PC-3 (cell line): Measurements from ENCODE around the gene TYRO3. TPM values are rescaled to one million over a fixed set of nuclear protein-coding genes. Genes with fewer than 3 reads are reported as not detected.

ENCODE experiments used
- ATAC-seq: fragments of 200-7000 bp; cut with Tn5 transposase; 2 replicates; pipeline ENCODE4 v1.9.1; 2020; ENCODE audit warnings: mild to moderate bottlenecking, moderate library complexity
- BruUV-seq: library from RNA; stranded (reverse); fragments of 400-500 nt; replicated peaks from 2 replicates; lab custom pipeline; 2021; lab: Mats Ljungman, UMichigan
- CTCF ChIA-PET: fragments of 300-600 bp; sonication (Branson Sonifier 250); formaldehyde crosslinking; loops from one replicate; lab custom pipeline; 2022; ENCODE audit warnings: antibody characterized with exemption; lab: Charles Lee
- POLR2A ChIA-PET: fragments of 300-600 bp; sonication (Branson Sonifier 250); formaldehyde crosslinking; loops from one replicate; lab custom pipeline; 2022; ENCODE audit warnings: antibody characterized with exemption; ENCODE audit not compliant: unreplicated experiment; lab: Charles Lee
- DNase-seq: peaks from one replicate; pipeline ENCODE4 v3.0.0-alpha.2; 2015
- H2AFZ ChIP-seq: fragments of 300-600 bp; sonication (generic); 2 replicates; pipeline ENCODE4 v1.6.0; 2016; ENCODE audit warnings: antibody characterized with exemption, low read length
- H3F3A ChIP-seq: fragments of 300-600 bp; sonication (generic); one replicate; pipeline ENCODE4 v1.6.0; 2017; ENCODE audit warnings: antibody characterized with exemption, low read length, control low read depth, mild to moderate bottlenecking; ENCODE audit not compliant: unreplicated experiment
- H3K27ac ChIP-seq: fragments of 300-600 bp; sonication (generic); 2 replicates; pipeline ENCODE4 v1.5.1; 2016; ENCODE audit warnings: mild to moderate bottlenecking, low read length
- H3K27me3 ChIP-seq: fragments of 300-600 bp; sonication (generic); 2 replicates; pipeline ENCODE4 v1.6.1; 2016; ENCODE audit warnings: low read length, mixed read lengths
- H3K36me3 ChIP-seq: fragments of 300-600 bp; sonication (generic); 2 replicates; pipeline ENCODE4 v1.6.1; 2016; ENCODE audit warnings: low read depth, mixed run types, low read length, mixed read lengths
- H3K4me1 ChIP-seq: fragments of 300-600 bp; sonication (generic); 2 replicates; pipeline ENCODE4 v1.5.1; 2016; ENCODE audit warnings: low read length; ENCODE audit not compliant: insufficient read depth
- H3K4me2 ChIP-seq: fragments of 300-600 bp; sonication (generic); 2 replicates; pipeline ENCODE4 v1.6.0; 2016; ENCODE audit warnings: low read length
- H3K4me3 ChIP-seq: fragments of 300-600 bp; sonication (generic); 2 replicates; pipeline ENCODE4 v1.5.1; 2016; ENCODE audit warnings: mild to moderate bottlenecking, low read length, mixed read lengths
- H3K79me2 ChIP-seq: fragments of 300-600 bp; sonication (generic); 2 replicates; pipeline ENCODE4 v1.6.1; 2017; ENCODE audit warnings: low read length, mixed read lengths
- H3K9ac ChIP-seq: fragments of 300-600 bp; sonication (generic); 2 replicates; pipeline ENCODE4 v1.6.0; 2016; ENCODE audit warnings: mild to moderate bottlenecking, low read length
- H3K9me2 ChIP-seq: fragments of 300-600 bp; sonication (generic); replicated peaks from 2 replicates; pipeline ENCODE4 v1.6.1; 2016; ENCODE audit warnings: mixed run types, low read length, mixed read lengths
- H3K9me3 ChIP-seq: fragments of 300-600 bp; sonication (generic); 2 replicates; pipeline ENCODE4 v1.6.1; 2016; ENCODE audit warnings: low read length, mixed read lengths
- H4K20me1 ChIP-seq: fragments of 300-600 bp; sonication (generic); 2 replicates; pipeline ENCODE4 v1.6.1; 2016; ENCODE audit warnings: low read length, mixed read lengths
- EZH2 ChIP-seq: fragments of 300-600 bp; sonication (generic); IDR thresholded peaks from one replicate; pipeline ENCODE4 v1.6.1; 2017; ENCODE audit warnings: antibody characterized with exemption, mild to moderate bottlenecking, low read length; ENCODE audit not compliant: unreplicated experiment
- EZH2phosphoT487 ChIP-seq: fragments of 300-600 bp; sonication (generic); IDR thresholded peaks from 2 replicates; pipeline ENCODE4 v1.6.1; 2018; ENCODE audit warnings: mild to moderate bottlenecking, antibody characterized with exemption, low read length, borderline replicate concordance
- intact Hi-C: fragments of 100-400 bp; cut with micrococcal nuclease; formaldehyde crosslinking; loops from 2 replicates; pipeline ENCODE4 v1.9.0; 2023
- total RNA-seq: library from RNA; depleted of rRNA; stranded (reverse); fragments of >200 nt; gene quantifications from 2 replicates; pipeline ENCODE4 v1.2.3, GENCODE V29; 2014
- TF ChIP-seq, protein P1 (sequence below): fragments of 300-600 bp; sonication (generic); conservative IDR thresholded peaks from 2 replicates; pipeline ENCODE4 v1.5.1; 2017; ENCODE audit warnings: antibody characterized with exemption, low read depth, mild to moderate bottlenecking, low read length

The TYRO3 gene
- total RNA-seq, 1 experiment from 2014 or later = 23.5 TPM

DNA sequence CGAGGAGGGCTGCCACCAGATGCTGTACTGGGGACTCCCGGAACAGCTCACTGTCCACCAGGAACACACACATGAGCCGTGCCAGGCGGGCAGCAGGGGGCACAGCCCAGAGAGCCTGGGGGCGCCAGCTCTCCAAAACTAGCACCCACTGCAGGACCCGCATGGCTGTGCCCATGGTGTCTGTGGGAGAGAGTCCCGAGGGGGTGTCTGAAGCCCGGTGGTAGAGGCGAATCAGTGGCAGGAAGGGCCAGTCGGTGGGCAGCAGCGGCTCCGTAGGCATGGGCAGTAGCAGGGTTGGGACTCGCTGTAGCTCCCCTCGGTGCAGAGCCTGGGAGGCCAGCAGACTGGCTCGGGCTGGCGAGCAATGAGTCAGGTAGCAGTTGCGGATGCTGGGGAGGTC, 38.4 kb upstream of the TYRO3 start:
- H4K20me1 ChIP-seq = no peaks in the 10 kb centered on the region
- no TSS peak for BruUV-seq
- no peaks in the 10 kb centered on the region for H3K9me3 ChIP-seq
- no peak overlapping the region for H3K27ac ChIP-seq
- H3K36me3 ChIP-seq = no peaks in the 10 kb centered on the region
- H3F3A ChIP-seq = no peaks in the 10 kb centered on the region
- no peaks in the 10 kb centered on the region for H3K4me1 ChIP-seq
- ChIA-PET POLR2A (no interaction called here), CTCF (no interaction called here)
- no peaks in the 10 kb centered on the region for H3K9me2 ChIP-seq
- intact Hi-C loops = no loop called here
- no peak overlapping the region for H3K4me2 ChIP-seq
- no peak overlapping the region for H3K9ac ChIP-seq
- no peak overlapping the region for H3K4me3 ChIP-seq
- ATAC-seq (no peak), DNase-seq (no peak)
- H3K79me2 ChIP-seq = no peaks in the 10 kb centered on the region
- H3K27me3 ChIP-seq = no peaks in the 10 kb centered on the region
- no peak overlapping the region for H2AFZ ChIP-seq
- TF ChIP-seq, protein P1, sequence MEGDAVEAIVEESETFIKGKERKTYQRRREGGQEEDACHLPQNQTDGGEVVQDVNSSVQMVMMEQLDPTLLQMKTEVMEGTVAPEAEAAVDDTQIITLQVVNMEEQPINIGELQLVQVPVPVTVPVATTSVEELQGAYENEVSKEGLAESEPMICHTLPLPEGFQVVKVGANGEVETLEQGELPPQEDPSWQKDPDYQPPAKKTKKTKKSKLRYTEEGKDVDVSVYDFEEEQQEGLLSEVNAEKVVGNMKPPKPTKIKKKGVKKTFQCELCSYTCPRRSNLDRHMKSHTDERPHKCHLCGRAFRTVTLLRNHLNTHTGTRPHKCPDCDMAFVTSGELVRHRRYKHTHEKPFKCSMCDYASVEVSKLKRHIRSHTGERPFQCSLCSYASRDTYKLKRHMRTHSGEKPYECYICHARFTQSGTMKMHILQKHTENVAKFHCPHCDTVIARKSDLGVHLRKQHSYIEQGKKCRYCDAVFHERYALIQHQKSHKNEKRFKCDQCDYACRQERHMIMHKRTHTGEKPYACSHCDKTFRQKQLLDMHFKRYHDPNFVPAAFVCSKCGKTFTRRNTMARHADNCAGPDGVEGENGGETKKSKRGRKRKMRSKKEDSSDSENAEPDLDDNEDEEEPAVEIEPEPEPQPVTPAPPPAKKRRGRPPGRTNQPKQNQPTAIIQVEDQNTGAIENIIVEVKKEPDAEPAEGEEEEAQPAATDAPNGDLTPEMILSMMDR = no peak
- TF ChIP-seq EZH2 = no peak
- no peak for TF ChIP-seq EZH2phosphoT487

- no peaks in the 10 kb centered on the region for H3K9me2 ChIP-seq
- DNase-seq = no peak
- H2AFZ ChIP-seq = no peak overlapping the region
- no peaks in the 10 kb centered on the region for H3K9me3 ChIP-seq
- no peaks in the 10 kb centered on the region for H3K4me1 ChIP-seq
- intact Hi-C loops = no loop called here
- H4K20me1 ChIP-seq = no peaks in the 10 kb centered on the region
- no peaks in the 10 kb centered on the region for H3K79me2 ChIP-seq
- TF ChIP-seq EZH2 (no peak), EZH2phosphoT487 (no peak)
- TF ChIP-seq, protein P1 = no peak
- H3K27ac ChIP-seq = no peak overlapping the region
- no peak for ATAC-seq
- H3K4me2 ChIP-seq = no peak overlapping the region
- POLR2A ChIA-PET = no interaction called here
- CTCF ChIA-PET = no interaction called here
- no TSS peak for BruUV-seq
- no peak overlapping the region for H3K9ac ChIP-seq
- H3K36me3 ChIP-seq = no peaks in the 10 kb centered on the region; the same call in 1 of the 2 replicates
- no peaks in the 10 kb centered on the region for H3F3A ChIP-seq
- no peak overlapping the region for H3K4me3 ChIP-seq
- no peaks in the 10 kb centered on the region for H3K27me3 ChIP-seq
Measured at GRCh38 chr15:41521614-41522013, 37.4 kb upstream of the TYRO3 start.

- H3K4me2 ChIP-seq = no peak overlapping the region
- H3K79me2 ChIP-seq = no peaks in the 10 kb centered on the region
- no TSS peak for BruUV-seq
- DNase-seq = no peak
- no peak overlapping the region for H2AFZ ChIP-seq
- no peak overlapping the region for H3K9ac ChIP-seq
- H3K27me3 ChIP-seq = no peaks in the 10 kb centered on the region
- peak; percentile 51; the same call in 1 of the 2 replicates for ATAC-seq
- no peak overlapping the region for H3K4me3 ChIP-seq
- ChIA-PET CTCF (no interaction called here), POLR2A (no interaction called here)
- H4K20me1 ChIP-seq = no peaks in the 10 kb centered on the region
- TF ChIP-seq, protein P1 = no peak
- TF ChIP-seq EZH2 (no peak), EZH2phosphoT487 (no peak)
- peaks cover 9% of the 10 kb centered on the region; the same call in 1 of the 2 replicates for H3K36me3 ChIP-seq
- no peaks in the 10 kb centered on the region for H3F3A ChIP-seq
- no peaks in the 10 kb centered on the region for H3K9me2 ChIP-seq
- H3K9me3 ChIP-seq = no peaks in the 10 kb centered on the region
- H3K27ac ChIP-seq = no peak overlapping the region
- H3K4me1 ChIP-seq = no peaks in the 10 kb centered on the region
- intact Hi-C loops = no loop called here
Measured at GRCh38 chr15:41523097-41523496, 35.9 kb upstream of the TYRO3 start.
